OCI-LY3 (cell line): ENCODE measurements around the gene SMTNL2.

ENCODE experiments used
- H2AFZ ChIP-seq: fragments of 200-600, 300-600 bp; shearing (Covaris generic); 2 replicates; pipeline ENCODE4 v1.6.0; 2014; ENCODE audit warnings: antibody characterized with exemption, low read depth, low read length
- H3K27ac ChIP-seq: fragments of 200-600, 300-600 bp; sonication (generic); 2 replicates; pipeline ENCODE4 v1.5.1; 2014; ENCODE audit warnings: mild to moderate bottlenecking, low read length, moderate library complexity, mixed read lengths
- H3K27me3 ChIP-seq: fragments of 200-600, 300-600 bp; sonication (generic); 2 replicates; pipeline ENCODE4 v1.6.1; 2014; ENCODE audit warnings: low read depth, low read length, mixed read lengths
- H3K36me3 ChIP-seq: fragments of 200-600, 300-600 bp; sonication (generic); replicated peaks from 2 replicates; pipeline ENCODE3; 2014; ENCODE audit warnings: low read depth, low read length, mixed read lengths
- H3K4me1 ChIP-seq: fragments of 300-600, 200-600 bp; sonication (generic); 2 replicates; pipeline ENCODE4 v1.6.1; 2014; ENCODE audit warnings: low read length, mixed read lengths
- H3K4me2 ChIP-seq: fragments of 200-600, 300-600 bp; sonication (generic); 2 replicates; pipeline ENCODE4 v1.6.1; 2014; ENCODE audit warnings: low read length, mixed read lengths
- H3K4me3 ChIP-seq: fragments of 300-600, 200-600 bp; sonication (generic); 2 replicates; pipeline ENCODE4 v1.5.1; 2014; ENCODE audit warnings: antibody characterized with exemption, mild to moderate bottlenecking, low read length, moderate library complexity
- H3K79me2 ChIP-seq: fragments of 300-600, 200-600 bp; shearing (Covaris generic); 2 replicates; pipeline ENCODE4 v1.6.1; 2014; ENCODE audit warnings: mild to moderate bottlenecking, low read length, mixed read lengths
- H3K9ac ChIP-seq: fragments of 300-600, 200-600 bp; shearing (Covaris generic); 2 replicates; pipeline ENCODE4 v1.6.0; 2014; ENCODE audit warnings: mild to moderate bottlenecking, low read length, moderate library complexity
- H3K9me3 ChIP-seq: fragments of 200-600, 300-600 bp; shearing (Covaris generic); 2 replicates; pipeline ENCODE4 v1.6.1; 2014; ENCODE audit warnings: low read length, mixed read lengths; ENCODE audit not compliant: insufficient read depth
- H4K20me1 ChIP-seq: fragments of 200-600, 300-600 bp; sonication (generic); 2 replicates; pipeline ENCODE4 v1.6.1; 2016; ENCODE audit warnings: low read length, mixed read lengths; ENCODE audit not compliant: insufficient read depth
- EZH2phosphoT487 ChIP-seq: fragments of 200-600 bp; shearing (Covaris generic); IDR thresholded peaks from 2 replicates; pipeline ENCODE4 v1.6.1; 2018; ENCODE audit warnings: antibody characterized with exemption, mixed run types, low read depth
- TF ChIP-seq, protein P1 (sequence below): fragments of 200-600, 300-600 bp; sonication (generic); IDR thresholded peaks from 2 replicates; pipeline ENCODE4 v1.5.1; 2014; ENCODE audit warnings: antibody characterized with exemption, low read length, low read depth

The SMTNL2 gene

DNA sequence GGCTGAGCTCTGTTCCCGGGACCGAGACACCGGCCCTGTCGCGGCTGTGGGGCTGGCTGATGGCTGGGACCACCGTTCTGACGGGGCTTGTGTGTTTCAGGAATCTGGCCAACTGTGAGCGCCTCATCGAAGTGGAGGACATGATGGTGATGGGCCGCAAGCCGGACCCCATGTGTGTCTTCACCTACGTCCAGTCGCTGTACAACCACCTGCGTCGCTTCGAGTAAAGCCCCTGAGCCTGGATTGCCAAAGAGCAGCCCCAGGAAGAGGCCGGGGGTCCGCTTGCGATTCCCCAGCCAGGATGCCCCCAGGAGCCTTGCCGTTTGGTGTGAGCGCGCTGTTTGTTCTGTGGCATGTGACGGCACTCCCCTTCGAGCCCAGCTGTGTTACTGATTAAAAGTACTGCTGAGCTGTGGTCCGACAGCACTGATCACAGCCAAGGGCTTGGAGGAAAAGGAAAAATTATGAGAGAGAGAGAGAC, 23.0 kb downstream of the SMTNL2 start:
- no peaks in the 10 kb centered on the region for H3K36me3 ChIP-seq
- H3K4me2 ChIP-seq = no peak overlapping the region
- no peaks in the 10 kb centered on the region for H3K9me3 ChIP-seq
- no peaks in the 10 kb centered on the region for H3K79me2 ChIP-seq
- H3K27ac ChIP-seq = no peak overlapping the region
- peaks cover 25% of the 10 kb centered on the region for H3K27me3 ChIP-seq
- H3K4me3 ChIP-seq = no peak overlapping the region
- no peak for TF ChIP-seq EZH2phosphoT487
- no peak overlapping the region for H3K9ac ChIP-seq
- H4K20me1 ChIP-seq = no peaks in the 10 kb centered on the region
- no peaks in the 10 kb centered on the region for H3K4me1 ChIP-seq
- H2AFZ ChIP-seq = no peak overlapping the region

DNA sequence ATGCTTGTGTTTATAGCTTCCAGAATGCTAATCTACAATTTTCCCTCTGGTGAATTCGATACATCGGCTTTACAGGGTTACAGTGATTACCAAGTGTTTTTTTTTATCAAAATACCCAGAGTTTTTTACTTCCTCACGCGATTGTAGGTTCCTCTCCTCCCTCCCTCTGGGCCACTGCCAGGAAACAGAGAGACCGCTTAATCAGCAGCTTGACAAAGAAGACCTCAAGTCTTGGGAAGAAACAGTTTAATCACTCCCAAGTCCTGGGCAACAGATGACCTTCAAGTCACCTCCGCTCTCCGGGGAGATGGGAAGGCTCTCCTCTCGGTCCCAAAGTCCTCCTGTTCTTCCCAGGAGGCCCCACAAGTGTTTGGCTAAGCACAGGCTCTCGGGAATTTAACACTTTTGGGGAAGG, 23.5 kb downstream of the SMTNL2 start:
- H3K9ac ChIP-seq = no peak overlapping the region
- H3K79me2 ChIP-seq = no peaks in the 10 kb centered on the region
- H3K4me1 ChIP-seq = no peaks in the 10 kb centered on the region
- H3K36me3 ChIP-seq = no peaks in the 10 kb centered on the region
- H4K20me1 ChIP-seq = no peaks in the 10 kb centered on the region
- TF ChIP-seq, protein P1, sequence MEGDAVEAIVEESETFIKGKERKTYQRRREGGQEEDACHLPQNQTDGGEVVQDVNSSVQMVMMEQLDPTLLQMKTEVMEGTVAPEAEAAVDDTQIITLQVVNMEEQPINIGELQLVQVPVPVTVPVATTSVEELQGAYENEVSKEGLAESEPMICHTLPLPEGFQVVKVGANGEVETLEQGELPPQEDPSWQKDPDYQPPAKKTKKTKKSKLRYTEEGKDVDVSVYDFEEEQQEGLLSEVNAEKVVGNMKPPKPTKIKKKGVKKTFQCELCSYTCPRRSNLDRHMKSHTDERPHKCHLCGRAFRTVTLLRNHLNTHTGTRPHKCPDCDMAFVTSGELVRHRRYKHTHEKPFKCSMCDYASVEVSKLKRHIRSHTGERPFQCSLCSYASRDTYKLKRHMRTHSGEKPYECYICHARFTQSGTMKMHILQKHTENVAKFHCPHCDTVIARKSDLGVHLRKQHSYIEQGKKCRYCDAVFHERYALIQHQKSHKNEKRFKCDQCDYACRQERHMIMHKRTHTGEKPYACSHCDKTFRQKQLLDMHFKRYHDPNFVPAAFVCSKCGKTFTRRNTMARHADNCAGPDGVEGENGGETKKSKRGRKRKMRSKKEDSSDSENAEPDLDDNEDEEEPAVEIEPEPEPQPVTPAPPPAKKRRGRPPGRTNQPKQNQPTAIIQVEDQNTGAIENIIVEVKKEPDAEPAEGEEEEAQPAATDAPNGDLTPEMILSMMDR = no peak
- TF ChIP-seq EZH2phosphoT487 = no peak
- no peak overlapping the region for H3K27ac ChIP-seq
- no peaks in the 10 kb centered on the region for H3K9me3 ChIP-seq
- H2AFZ ChIP-seq = no peak overlapping the region
- H3K27me3 ChIP-seq = peaks cover 25% of the 10 kb centered on the region
- H3K4me3 ChIP-seq = no peak overlapping the region
- no peak overlapping the region for H3K4me2 ChIP-seq

GRCh38 chr17:4609761-4610160, 25.4 kb downstream of the SMTNL2 start:
- Histone ChIP-seq H3K4me2 (no peak overlapping the region), H3K36me3 (no peaks in the 10 kb centered on the region)

DNA sequence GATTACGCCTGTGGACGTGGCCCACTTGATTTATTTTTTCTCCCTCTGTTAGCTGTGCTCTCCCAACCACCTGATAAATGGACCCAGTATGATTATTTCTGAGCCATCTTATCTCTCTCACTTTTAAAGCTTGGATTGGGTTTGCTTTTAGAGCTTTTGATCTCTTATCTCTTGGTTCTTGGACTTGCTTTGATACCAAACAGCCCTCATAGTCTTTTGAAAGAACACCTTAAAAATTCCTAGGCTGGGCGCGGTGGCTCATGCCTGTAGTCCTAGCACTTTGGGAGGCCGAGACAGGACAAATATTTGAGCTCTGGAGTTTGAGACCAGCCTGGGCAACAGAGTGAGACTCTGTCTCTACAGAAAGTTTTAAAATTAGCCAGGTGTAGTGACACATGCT, 25.8 kb downstream of the SMTNL2 start:
- Histone ChIP-seq H3K4me1 (no peaks in the 10 kb centered on the region), H4K20me1 (no peaks in the 10 kb centered on the region), H3K9me3 (no peaks in the 10 kb centered on the region), H3K4me3 (no peak overlapping the region), H3K27ac (no peak overlapping the region), H3K4me2 (no peak overlapping the region), H2AFZ (no peak overlapping the region), H3K36me3 (no peaks in the 10 kb centered on the region), H3K9ac (no peak overlapping the region), H3K79me2 (no peaks in the 10 kb centered on the region), H3K27me3 (peaks cover 25% of the 10 kb centered on the region)
- TF ChIP-seq EZH2phosphoT487 = no peak
- TF ChIP-seq, protein P1 = no peak

More at GRCh38 chr17:4609761-4610160, 25.4 kb downstream of the SMTNL2 start:
- Histone ChIP-seq H3K9me3 (no peaks in the 10 kb centered on the region), H3K27me3 (peaks cover 25% of the 10 kb centered on the region), H3K9ac (no peak overlapping the region), H2AFZ (no peak overlapping the region), H3K27ac (no peak overlapping the region), H3K4me3 (no peak overlapping the region), H3K79me2 (no peaks in the 10 kb centered on the region), H3K4me1 (no peaks in the 10 kb centered on the region), H4K20me1 (no peaks in the 10 kb centered on the region)
- TF ChIP-seq EZH2phosphoT487 = no peak
- TF ChIP-seq, protein P1 = no peak
